Central memory CD8-positive, alpha-beta T cell (primary cell): ENCODE results near the gene EIF3L.

ENCODE experiments used
- ATAC-seq: fragments of 150-1000 bp; cut with Tn5 transposase; replicated peaks from 2 replicates; pipeline ENCODE4 v1.10.0; 2022; ENCODE audit warnings: mild to moderate bottlenecking, moderate FRiP score, moderate number of reproducible peaks; ENCODE audit not compliant: poor library complexity, severe bottlenecking; ENCODE audit errors: extremely low read depth
- DNase-seq, 2 donors: peaks; one replicate each; pipeline ENCODE4 v3.0.0; 2021; ENCODE audit warnings: low spot score in 2 of 2
- H3K27ac Mint-ChIP-seq: one replicate; pipeline ENCODE4 v1.8.0; 2022; ENCODE audit warnings: low read depth, mild to moderate bottlenecking, moderate library complexity, mixed read lengths
- H3K27me3 Mint-ChIP-seq: one replicate; pipeline ENCODE4 v1.8.0; 2022; ENCODE audit warnings: mixed read lengths
- H3K36me3 Mint-ChIP-seq: one replicate; pipeline ENCODE4 v1.8.0; 2022; ENCODE audit warnings: mild to moderate bottlenecking, moderate library complexity, mixed read lengths; ENCODE audit not compliant: insufficient read depth
- H3K4me1 Mint-ChIP-seq: one replicate; pipeline ENCODE4 v1.8.0; 2022; ENCODE audit warnings: mixed read lengths
- H3K4me3 Mint-ChIP-seq: one replicate; pipeline ENCODE4 v1.8.0; 2022; ENCODE audit warnings: mild to moderate bottlenecking, moderate library complexity, mixed read lengths
- H3K9me3 Mint-ChIP-seq: one replicate; pipeline ENCODE4 v1.8.0; 2022; ENCODE audit warnings: mixed read lengths

EIF3L gene

DNA sequence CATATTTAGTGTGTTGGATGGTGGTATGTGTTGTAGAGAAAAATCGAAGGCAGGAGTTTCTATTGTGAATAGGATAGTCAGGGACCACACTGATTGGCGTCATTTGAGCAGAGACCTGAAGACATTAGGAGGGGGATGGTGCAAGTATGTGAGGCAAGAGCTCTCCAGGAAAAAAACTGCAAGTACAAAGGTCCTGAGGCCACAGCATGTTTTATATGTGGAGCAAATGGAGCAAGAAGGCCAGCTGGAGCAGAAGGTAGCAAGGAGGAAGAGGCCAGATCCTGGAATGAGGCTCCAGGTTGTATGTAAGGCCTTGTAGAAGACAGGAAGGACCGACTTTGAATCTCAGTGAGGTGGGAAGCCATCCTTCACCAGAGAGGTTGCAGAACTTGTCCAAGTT is 42.7 kb downstream of the EIF3L start:
- Mint-ChIP-seq H3K27me3 (no peaks in the 10 kb centered on the region), H3K4me3 (no peak overlapping the region), H3K27ac (no peak overlapping the region), H3K36me3 (peaks cover 22% of the 10 kb centered on the region), H3K9me3 (no peaks in the 10 kb centered on the region), H3K4me1 (peaks cover 15% of the 10 kb centered on the region)
- no peak for DNase-seq
- ATAC-seq: no peak

DNA sequence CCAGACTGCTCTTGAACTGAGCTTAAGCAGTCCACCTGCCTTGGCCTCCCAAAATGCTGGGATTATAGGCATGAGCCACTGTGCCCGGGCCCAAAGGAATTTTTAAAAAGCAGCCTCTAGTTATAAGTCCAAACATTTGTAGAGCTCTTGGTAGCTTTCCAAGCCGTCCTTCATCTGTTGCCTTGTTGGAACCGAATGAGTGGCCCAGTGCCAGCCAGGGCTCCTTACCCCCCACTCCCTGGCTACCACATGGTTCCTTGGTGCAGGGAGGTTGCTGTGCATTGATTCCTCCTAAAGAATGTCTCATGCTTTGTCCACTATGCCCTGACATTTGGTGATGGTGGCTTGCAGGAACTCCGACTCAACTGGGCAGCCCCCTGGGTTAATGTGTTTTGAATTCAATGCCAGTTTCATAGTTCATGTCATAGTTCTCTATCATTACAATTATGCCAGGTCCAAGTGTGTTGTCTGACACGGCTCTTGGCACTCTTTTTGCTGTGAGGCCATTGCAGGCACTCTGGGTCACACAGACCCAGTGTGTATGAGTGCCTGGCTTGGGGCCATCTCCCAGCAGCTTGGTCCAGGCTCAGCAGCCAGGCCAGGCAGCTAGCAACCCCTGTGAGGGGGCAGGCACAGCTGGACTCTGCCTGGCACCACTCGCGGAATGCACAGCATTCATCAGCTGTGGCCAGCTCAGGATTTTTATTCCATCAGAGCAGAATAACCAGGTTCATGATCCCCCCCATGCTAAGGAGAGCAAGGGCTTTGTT is 43.5 kb downstream of the EIF3L start:
- no peaks in the 10 kb centered on the region for H3K9me3 Mint-ChIP-seq
- H3K36me3 Mint-ChIP-seq: peaks cover 15% of the 10 kb centered on the region
- no peak overlapping the region for H3K27ac Mint-ChIP-seq
- H3K27me3 Mint-ChIP-seq: no peaks in the 10 kb centered on the region
- H3K4me1 Mint-ChIP-seq: peaks cover 15% of the 10 kb centered on the region
- no peak overlapping the region for H3K4me3 Mint-ChIP-seq
- DNase-seq: no peak
- no peak for ATAC-seq

DNA sequence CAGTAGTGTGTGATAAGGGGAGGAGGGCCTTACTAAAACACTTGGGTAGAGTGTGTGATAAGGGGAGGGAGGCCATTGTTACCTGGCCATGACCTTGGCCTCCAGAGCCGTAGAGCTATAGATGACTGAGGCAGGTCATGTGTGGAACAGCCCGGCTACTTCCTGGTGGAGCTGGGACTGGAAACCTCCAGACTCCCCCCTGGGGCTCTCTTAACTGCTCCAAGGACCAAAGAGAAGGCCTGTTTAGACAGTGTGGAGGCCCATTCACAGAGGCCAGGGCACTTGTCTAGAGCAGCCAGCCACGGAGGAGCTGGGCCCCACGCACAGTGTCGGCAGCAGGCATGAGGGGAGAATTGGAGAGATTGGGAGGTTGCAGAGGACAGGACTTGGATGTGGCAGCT is 44.4 kb downstream of the EIF3L start:
- Mint-ChIP-seq H3K9me3 (no peaks in the 10 kb centered on the region), H3K36me3 (peaks cover 7% of the 10 kb centered on the region), H3K27me3 (no peaks in the 10 kb centered on the region)

DNA sequence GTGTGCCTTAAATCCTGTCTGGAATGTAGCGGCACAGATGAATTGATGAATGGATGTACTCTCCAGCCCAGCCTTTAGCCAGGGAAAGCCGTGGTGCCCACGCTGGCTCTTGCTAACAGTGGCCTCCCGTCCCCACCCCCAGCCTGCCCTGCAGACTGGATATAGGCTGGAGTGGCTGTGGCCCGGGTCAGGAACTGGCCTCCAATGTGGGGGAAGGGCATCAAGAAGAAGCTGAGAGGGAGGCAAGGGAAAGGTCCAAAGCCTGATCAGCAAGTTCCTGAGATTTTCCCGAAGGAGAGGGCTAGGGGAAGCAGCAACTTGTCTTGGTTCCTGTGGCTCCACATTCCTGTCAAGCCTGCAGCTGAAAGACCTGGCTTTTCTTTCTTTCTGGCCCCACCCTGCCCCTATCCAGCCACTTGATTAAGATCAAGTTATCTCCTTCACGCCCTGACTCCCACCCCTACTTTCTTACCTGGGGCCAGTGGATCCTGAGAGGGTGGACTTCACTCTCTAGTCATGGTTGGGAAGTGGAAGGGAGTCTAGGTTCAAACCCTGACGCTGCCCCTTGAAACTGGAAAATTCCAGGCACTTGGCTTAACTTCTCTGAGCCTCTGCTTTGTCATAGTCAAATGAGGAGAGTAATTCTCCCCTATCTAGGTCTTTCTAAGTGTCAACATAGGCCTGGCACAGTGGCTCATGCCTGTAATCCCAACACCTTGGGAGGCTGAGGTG is 45.9 kb downstream of the EIF3L start:
- Mint-ChIP-seq H3K36me3 (peaks cover under 1% of the 10 kb centered on the region), H3K4me3 (no peak overlapping the region), H3K27me3 (no peaks in the 10 kb centered on the region), H3K9me3 (no peaks in the 10 kb centered on the region), H3K4me1 (peaks cover 10% of the 10 kb centered on the region), H3K27ac (peak overlapping the region; percentile 89)
- no peak for ATAC-seq
- no peak for DNase-seq

More for the DNA sequence above, 44.4 kb downstream of the EIF3L start:
- ATAC-seq (no peak), DNase-seq (no peak)
- Mint-ChIP-seq H3K27ac (peak overlapping the region; percentile 65), H3K4me1 (peaks cover 10% of the 10 kb centered on the region), H3K4me3 (no peak overlapping the region)

DNA sequence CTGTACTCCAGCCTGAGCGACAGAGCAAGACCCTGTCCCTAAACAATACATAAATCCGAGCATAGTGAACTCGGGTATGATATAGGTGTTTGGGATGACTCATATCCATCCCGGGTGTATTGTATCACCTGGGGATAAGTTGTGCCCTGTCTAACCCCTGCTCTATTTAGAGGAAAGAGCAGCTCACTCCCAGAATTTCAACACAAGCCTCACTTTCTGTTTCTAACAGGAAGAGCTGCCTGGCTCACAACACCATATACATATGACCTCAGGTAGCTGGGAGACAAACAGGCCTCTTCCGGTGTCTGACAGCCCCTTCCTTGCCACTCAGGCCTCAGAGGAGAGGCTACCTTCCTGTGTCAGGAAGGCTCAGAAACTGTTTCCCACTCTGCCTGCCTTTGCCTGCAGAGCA is 47.0 kb downstream of the EIF3L start:
- ATAC-seq (peak; percentile 97), DNase-seq (peak in 1 of 2 donors; percentile 42)
- peak overlapping the region; percentile 89 for H3K27ac Mint-ChIP-seq
- H3K27me3 Mint-ChIP-seq: no peaks in the 10 kb centered on the region
- peak overlapping the region; percentile 54 for H3K4me3 Mint-ChIP-seq
- no peaks in the 10 kb centered on the region for H3K36me3 Mint-ChIP-seq
- H3K4me1 Mint-ChIP-seq: peaks cover 10% of the 10 kb centered on the region
- no peaks in the 10 kb centered on the region for H3K9me3 Mint-ChIP-seq

DNA sequence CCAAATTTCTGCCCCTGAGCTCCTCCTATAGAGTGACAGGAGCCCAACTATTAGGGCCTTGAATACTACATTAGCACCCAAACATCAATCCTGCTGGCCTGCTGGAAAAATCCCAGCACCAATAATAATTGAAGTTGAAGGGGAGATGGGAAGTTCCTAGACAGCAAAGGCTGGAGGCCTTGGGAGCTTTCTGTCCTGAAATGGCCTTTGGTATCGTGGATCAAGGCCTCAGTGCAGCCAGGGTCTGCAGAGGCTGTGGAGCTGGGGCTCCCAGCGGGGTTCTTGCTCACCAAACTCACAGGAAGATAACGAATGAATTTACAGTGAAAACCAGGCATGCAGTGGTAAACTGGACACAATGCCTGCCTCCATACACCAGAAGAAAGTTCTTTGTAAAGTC is 47.7 kb downstream of the EIF3L start:
- ATAC-seq: no peak
- Mint-ChIP-seq H3K27ac (peak overlapping the region; percentile 89), H3K9me3 (no peaks in the 10 kb centered on the region), H3K4me1 (peaks cover 10% of the 10 kb centered on the region), H3K4me3 (no peak overlapping the region), H3K27me3 (no peaks in the 10 kb centered on the region), H3K36me3 (no peaks in the 10 kb centered on the region)
- DNase-seq: no peak

DNA sequence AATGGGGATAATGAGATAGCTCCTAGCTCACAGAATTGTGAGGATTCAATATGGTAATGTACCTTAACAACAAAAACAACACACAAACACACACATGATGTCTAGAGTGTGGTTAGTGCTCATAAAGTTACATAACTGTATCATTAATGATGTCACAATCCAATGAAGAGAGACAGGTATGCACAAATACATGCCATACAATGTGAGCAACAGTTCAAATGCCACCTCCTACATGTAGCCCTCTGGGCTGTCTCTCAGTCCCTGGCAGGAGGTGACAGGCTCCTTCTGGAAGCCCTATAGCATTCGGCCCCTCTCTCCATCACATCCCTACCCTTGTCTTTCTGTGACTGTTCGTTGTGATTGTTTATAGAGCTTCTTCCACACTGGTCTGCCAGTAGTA is 48.6 kb downstream of the EIF3L start:
- no peak overlapping the region for H3K27ac Mint-ChIP-seq
- peaks cover 10% of the 10 kb centered on the region for H3K4me1 Mint-ChIP-seq
- ATAC-seq: no peak
- no peaks in the 10 kb centered on the region for H3K9me3 Mint-ChIP-seq
- no peak overlapping the region for H3K4me3 Mint-ChIP-seq
- no peaks in the 10 kb centered on the region for H3K27me3 Mint-ChIP-seq
- H3K36me3 Mint-ChIP-seq: no peaks in the 10 kb centered on the region
- DNase-seq: no peak

DNA sequence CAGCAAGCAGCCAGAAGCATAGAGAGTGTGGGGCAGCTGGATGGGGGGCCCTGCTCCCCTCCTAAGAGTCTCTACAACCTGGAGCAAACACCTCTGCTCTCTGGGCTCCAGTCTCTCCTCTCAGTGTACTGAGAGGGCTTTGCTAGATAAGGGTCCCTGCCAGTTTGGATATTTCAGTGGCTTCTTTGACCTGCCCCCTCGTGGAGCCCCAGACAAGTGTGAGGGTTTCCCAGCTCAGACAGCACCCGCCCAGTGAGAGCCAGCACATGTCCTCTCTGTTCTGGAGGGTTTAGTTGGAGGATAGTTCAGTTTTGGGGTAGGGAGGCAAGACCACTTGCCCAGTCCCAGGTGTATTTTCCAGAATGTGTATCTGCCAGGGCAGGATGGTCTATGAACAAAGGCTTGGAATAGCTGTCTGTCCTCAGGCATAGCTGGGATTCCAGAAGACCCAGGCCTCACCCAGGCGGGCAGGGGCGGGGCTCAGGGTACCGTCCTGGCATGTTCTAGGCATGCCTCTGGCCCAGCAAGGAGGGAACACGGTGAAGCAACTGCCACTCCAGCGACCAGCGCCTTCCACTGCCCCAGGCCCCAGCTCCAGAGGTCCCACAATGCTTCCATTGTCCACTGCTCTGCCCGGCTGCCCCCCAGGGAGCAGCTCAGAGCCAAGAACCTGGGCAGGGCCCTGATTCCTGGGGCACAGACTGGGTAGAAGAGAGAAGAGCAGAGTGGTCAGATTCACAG is 49.4 kb downstream of the EIF3L start:
- H3K27ac Mint-ChIP-seq: peak overlapping the region; percentile 41

DNA sequence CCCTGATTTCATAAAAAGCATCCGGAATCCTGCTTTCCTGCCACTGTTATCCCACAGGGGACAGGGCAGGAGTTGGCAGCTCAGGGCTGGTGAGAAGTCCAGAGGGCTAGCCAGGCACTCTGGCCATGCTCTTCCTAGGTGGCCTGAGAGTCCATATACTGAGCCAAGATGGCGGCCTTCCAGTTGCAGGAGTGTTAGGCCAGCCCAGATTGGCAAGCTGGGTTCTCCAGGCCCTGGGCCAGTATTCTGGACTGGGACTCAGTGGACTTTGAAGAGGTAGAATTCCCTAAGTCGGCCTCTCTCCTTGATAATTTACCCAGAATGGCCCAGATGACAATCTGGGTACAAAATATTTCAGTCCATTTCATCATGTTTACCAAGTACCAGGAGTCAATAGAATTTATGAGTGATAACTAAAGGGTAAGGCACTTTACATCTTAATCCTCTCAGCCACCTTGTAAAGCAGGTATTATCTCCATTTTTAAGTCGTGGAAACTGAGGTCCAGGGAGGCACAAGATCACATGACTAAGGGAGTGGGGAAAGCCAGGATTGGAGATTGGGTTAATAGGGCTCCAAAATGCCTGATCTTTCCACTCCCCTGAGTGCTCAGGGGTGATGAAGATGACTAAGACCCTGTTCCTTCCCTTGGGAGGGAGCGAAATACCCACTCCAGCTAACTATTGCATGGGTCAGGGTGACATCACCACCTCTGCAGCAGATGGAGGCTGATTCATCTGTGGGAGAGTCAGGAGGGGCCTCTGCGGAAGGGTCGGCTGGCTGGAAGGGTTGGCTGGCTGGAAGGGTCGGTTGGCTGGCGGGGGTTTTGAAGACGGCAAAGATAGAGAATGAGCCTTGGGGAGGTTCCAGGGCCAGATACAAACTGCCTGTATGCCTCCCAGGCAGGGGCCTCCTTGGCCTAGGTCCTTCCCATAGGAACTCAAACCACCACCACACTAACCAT is 55.6 kb downstream of the EIF3L start:
- Mint-ChIP-seq H3K27ac (peak overlapping the region; percentile 86), H3K4me1 (peaks cover 34% of the 10 kb centered on the region), H3K9me3 (no peaks in the 10 kb centered on the region), H3K27me3 (no peaks in the 10 kb centered on the region), H3K36me3 (peaks cover 9% of the 10 kb centered on the region), H3K4me3 (peak overlapping the region; percentile 82)
- no peak for DNase-seq
- no peak for ATAC-seq

More for the DNA sequence above, 49.4 kb downstream of the EIF3L start:
- Mint-ChIP-seq H3K4me3 (no peak overlapping the region), H3K27me3 (no peaks in the 10 kb centered on the region), H3K9me3 (no peaks in the 10 kb centered on the region), H3K4me1 (peaks cover 10% of the 10 kb centered on the region), H3K36me3 (no peaks in the 10 kb centered on the region)
- ATAC-seq (no peak), DNase-seq (no peak)

DNA sequence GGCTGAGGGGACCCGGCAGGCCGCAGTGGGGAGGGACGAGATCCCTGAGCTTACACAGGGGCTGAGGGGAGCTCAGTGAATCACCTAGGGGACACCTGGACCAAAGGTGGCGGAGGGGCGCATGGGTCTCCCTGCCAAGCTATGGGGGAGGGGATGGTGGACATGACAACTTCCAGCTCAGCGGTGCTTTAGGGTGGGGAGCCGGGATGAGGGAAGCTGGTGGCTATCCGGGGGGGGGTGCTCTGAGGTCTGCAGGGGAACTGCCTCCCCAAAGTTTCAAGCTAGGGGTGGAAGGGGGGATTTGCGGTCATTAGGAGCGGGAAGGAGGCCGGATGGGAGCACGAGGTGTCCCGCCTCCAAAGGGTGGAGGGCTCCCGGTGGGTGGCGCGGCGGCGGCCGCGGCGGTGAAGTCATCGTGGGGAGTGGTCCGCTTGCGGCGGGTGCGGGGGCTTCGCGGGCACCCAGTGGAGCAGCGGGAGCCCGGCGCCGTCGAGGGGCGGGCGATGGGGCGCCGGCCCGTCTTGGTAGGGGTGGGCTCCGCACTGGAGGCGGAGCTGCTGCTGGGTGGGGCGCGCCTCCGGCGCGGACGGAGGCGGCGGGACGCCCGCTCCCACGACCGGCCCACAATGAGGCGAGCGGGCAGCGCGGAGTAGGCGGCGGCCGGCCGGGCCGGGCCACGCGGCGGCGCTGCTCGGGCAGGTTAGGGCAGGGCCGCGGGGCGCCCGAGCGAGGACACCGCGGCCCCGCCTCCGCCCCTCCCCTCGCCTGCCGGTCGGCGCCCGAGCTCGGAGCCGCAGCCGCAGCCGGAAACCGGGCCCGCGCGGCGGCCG is 56.5 kb downstream of the EIF3L start, which contains the start of gene MICALL1:
Gene MICALL1, plus strand, starts transcription at position 764 of the 830 bp plus-strand sequence. CDS start 126 bp downstream, outside the sequence.
- H3K4me3 Mint-ChIP-seq: peak within 1 kb of the TSS; percentile 82
- ATAC-seq (peak; percentile 80), DNase-seq (peak; percentile 18 to 39)
- H3K9me3 Mint-ChIP-seq: no peaks in the 10 kb centered on the region
- peaks cover 9% of the 10 kb centered on the region for H3K36me3 Mint-ChIP-seq
- peaks cover 35% of the 10 kb centered on the region for H3K4me1 Mint-ChIP-seq
- no peaks in the 10 kb centered on the region for H3K27me3 Mint-ChIP-seq
- H3K27ac Mint-ChIP-seq: peak within 1 kb of the TSS; percentile 86

DNA sequence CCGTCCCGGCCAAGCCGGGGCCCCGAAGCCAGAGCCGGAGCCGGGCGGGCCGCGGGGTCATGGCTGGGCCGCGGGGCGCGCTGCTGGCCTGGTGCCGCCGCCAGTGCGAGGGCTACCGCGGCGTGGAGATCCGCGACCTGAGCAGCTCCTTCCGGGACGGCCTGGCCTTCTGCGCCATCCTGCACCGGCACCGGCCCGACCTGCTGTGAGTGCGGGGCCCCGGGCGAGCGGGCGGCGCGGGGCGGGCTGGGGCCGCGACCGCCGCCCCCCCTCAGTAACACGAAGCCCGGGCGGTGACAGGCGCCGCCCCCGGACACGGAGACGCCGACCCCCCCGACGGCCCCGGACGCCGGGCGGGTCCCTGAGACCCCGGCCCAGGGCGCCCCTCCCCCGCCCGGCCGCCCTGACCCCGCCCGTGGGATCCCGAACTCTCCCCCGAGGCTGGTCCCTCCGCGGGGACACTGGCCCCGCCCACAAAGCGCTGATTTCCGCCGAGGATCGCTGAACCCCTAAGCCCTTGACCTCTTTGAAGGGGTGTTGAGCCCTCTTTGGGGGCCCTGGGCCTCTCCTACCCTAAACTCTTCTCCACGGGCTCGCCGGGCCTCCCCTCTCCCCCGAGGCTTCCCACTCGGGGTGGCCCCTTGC is 57.3 kb downstream of the EIF3L start:
- peak; percentile 35 for ATAC-seq
- Mint-ChIP-seq H3K9me3 (no peaks in the 10 kb centered on the region), H3K4me1 (peaks cover 40% of the 10 kb centered on the region), H3K27me3 (no peaks in the 10 kb centered on the region), H3K4me3 (peak overlapping the region; percentile 75), H3K27ac (peak overlapping the region; percentile 19), H3K36me3 (peaks cover 9% of the 10 kb centered on the region)
- DNase-seq: no peak
